Mucosa of descending colon (tissue), 3 donors: ENCODE results near the gene MRO. TPM values are rescaled to one million over a fixed set of nuclear protein-coding genes. Genes with fewer than 3 reads are reported as not detected.
"Not testable (repeated sequence)": the region's sequence is repeated elsewhere in the genome, so short reads cannot be mapped to it uniquely, and the experiment has no call there.

ENCODE experiments used
- ATAC-seq: fragments of 200-7000 bp; cut with Tn5 transposase; one replicate; pipeline ENCODE4 v1.9.1; 2020; ENCODE audit warnings: mild to moderate bottlenecking, moderate library complexity
- DNase-seq, 3 donors: peaks; one replicate each; pipeline ENCODE4 v3.0.0-alpha.2; 2020
- H3K36me3 ChIP-seq: fragments of 200-600 bp; one replicate; pipeline ENCODE4 v1.8.0; 2021; ENCODE audit warnings: low read depth, mild to moderate bottlenecking
- H3K4me1 ChIP-seq: fragments of 200-600 bp; one replicate; pipeline ENCODE4 v1.8.0; 2021; ENCODE audit warnings: low read depth, mild to moderate bottlenecking
- H3K4me3 ChIP-seq: fragments of 200-600 bp; one replicate; pipeline ENCODE4 v1.8.0; 2021; ENCODE audit warnings: mild to moderate bottlenecking
- H3K9me3 ChIP-seq: fragments of 200-600 bp; one replicate; pipeline ENCODE4 v1.8.0; 2021; ENCODE audit warnings: mild to moderate bottlenecking
- intact Hi-C, 2 donors: fragments of 100-400 bp; cut with DNase I in 1 of 2; cut with micrococcal nuclease in 1 of 2; formaldehyde crosslinking; loops; one replicate each; pipeline versions ENCODE4 v1.11.0 to v1.11.1; 2022; cut with DNase I, micrococcal nuclease
- total RNA-seq, 3 donors: library from RNA; stranded (reverse); fragmentation: NEBNext Ultra II Directional in 2 of 3; extraction: Animal tissue kit (Norgen Biotek cat#: 25700) in 2 of 3; gene quantifications; one replicate each; pipeline versions ENCODE4 v1.2.1 to v1.2.4, GENCODE V29; 2021 to 2023
- TF ChIP-seq, protein P1 (sequence below): fragments of 200-600 bp; IDR thresholded peaks from one replicate; pipeline ENCODE4 v1.8.0; 2022; ENCODE audit warnings: antibody characterized with exemption, mild to moderate bottlenecking
- donor health status: DM: no; HTN: no; CAD: no; lungs with moderate emphysema.
- donor health status: DM: no; HTN: no; CAD: no.
- donor health status: DM: no; HTN: yes; CAD: no.

Gene MRO
- total RNA-seq, 3 donors from 2014 or later: 0.23 to 0.48 (median 0.28) TPM

DNA sequence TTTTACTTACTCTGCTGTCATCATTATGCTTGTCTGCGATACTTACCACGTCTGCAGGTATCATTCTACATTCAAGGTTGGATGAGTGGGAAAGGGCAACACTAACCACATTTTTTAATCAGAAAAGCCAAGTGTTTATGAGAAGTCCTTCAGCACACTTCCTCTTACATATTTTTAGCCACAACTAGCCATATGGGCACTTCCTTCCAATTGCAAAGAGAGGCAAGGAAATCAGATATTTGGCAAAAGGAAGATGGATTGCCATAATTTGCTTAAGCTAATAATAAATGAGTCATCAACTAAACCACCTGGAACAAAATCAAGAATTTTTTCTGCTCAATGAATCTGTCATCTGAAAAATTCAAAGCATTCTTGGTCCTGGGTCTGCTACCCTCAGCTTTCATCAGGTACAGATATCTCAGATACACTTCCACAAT, 16.7 kb upstream of the MRO start:
- no peaks in the 10 kb centered on the region for H3K4me1 ChIP-seq
- no peaks in the 10 kb centered on the region for H3K36me3 ChIP-seq
- DNase-seq (no peak), ATAC-seq (peak; percentile 51)
- TF ChIP-seq, protein P1, sequence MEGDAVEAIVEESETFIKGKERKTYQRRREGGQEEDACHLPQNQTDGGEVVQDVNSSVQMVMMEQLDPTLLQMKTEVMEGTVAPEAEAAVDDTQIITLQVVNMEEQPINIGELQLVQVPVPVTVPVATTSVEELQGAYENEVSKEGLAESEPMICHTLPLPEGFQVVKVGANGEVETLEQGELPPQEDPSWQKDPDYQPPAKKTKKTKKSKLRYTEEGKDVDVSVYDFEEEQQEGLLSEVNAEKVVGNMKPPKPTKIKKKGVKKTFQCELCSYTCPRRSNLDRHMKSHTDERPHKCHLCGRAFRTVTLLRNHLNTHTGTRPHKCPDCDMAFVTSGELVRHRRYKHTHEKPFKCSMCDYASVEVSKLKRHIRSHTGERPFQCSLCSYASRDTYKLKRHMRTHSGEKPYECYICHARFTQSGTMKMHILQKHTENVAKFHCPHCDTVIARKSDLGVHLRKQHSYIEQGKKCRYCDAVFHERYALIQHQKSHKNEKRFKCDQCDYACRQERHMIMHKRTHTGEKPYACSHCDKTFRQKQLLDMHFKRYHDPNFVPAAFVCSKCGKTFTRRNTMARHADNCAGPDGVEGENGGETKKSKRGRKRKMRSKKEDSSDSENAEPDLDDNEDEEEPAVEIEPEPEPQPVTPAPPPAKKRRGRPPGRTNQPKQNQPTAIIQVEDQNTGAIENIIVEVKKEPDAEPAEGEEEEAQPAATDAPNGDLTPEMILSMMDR: no peak
- H3K9me3 ChIP-seq: no peaks in the 10 kb centered on the region
- intact Hi-C loops: no loop called here
- H3K4me3 ChIP-seq: no peak overlapping the region

DNA sequence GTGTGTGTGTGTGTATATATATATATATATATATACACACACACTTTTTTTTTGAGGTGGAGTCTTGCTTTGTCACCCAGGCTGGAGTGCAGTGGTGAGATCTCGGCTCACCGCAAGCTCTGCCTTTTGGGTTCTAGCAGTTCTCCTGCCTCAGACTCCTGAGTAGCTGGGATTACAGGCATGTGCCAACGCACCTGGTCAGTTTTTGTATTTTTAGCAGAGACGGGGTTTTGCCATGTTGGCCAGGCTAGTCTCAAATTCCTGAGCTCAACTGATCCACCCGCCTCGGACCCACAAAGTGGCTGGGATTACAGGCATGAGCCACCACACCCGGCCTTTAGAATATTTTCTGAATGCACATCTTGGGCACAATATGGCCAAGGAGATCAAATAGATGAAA, 13.7 kb upstream of the MRO start:
- intact Hi-C loops, H3K4me1 ChIP-seq, H3K9me3 ChIP-seq, ATAC-seq, DNase-seq, H3K4me3 ChIP-seq, H3K36me3 ChIP-seq: not testable (repeated sequence)

GRCh38 chr18:50832754-50833153, 12.9 kb upstream of the MRO start:
- H3K4me1 ChIP-seq: peaks cover 4% of the 10 kb centered on the region
- H3K4me3 ChIP-seq: no peak overlapping the region
- H3K9me3 ChIP-seq: no peaks in the 10 kb centered on the region
- no peak for DNase-seq
- intact Hi-C loops: no loop called here
- no peaks in the 10 kb centered on the region for H3K36me3 ChIP-seq
- TF ChIP-seq, protein P1: no peak
- no peak for ATAC-seq

- TF ChIP-seq, protein P1: no peak
- DNase-seq (no peak), ATAC-seq (peak; percentile 40)
- Histone ChIP-seq H3K4me1 (peaks cover 10% of the 10 kb centered on the region), H3K4me3 (no peak overlapping the region), H3K9me3 (no peaks in the 10 kb centered on the region), H3K36me3 (no peaks in the 10 kb centered on the region)
- intact Hi-C loops: no loop called here
Observed at GRCh38 chr18:50830544-50830943, 10.7 kb upstream of the MRO start.

DNA sequence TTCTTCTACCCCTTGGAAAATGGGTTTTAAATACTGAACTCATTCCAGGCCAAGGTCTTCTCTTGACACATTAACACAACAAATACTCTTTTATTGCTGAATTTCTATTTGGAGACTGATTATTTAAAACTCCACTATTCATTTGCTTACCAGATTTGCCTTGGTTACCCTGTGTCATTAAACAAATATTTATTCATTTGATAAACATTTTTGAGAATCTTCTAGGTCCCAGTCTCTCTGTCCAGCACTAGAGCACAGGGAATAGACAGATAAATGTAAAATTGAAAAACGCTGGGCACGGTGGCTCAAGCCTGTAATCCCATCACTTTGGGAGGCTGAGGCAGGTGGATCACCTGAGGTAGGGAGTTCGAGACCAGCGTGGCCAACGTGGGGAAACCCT, 9.8 kb upstream of the MRO start:
- H3K4me1 ChIP-seq: peaks cover 10% of the 10 kb centered on the region
- ATAC-seq (no peak), DNase-seq (no peak)
- H3K9me3 ChIP-seq: no peaks in the 10 kb centered on the region
- intact Hi-C loops: loop anchor here in 1 of 2 donors (5.0 kb wide), 1 partner anchor 223 kb away; no protein-coding TSS in a partner anchor
- TF ChIP-seq, protein P1: no peak
- no peak overlapping the region for H3K4me3 ChIP-seq
- H3K36me3 ChIP-seq: no peaks in the 10 kb centered on the region

DNA sequence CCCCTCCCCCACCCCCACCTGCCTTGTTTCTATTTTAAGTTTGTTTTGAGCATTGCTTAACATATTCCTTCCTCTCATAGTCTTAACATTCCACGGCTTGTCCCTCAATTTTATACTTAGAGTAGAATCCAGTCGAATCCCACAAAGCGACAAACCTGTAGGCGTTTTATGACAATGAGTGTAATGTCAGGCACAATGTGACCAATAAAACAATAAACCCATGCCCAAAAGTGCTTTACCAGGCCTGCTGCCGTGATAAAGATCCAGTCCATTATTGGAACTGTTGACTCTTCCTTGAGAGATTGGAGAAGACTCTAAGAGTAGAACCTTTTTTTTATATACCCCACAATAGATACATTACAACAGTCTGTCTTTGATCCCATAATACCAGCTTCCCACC, 6.2 kb upstream of the MRO start:
- DNase-seq: peak in 1 of 3 donors; percentile 39
- H3K4me3 ChIP-seq: no peak overlapping the region

More for the DNA sequence above, 6.2 kb upstream of the MRO start:
- intact Hi-C loops: loop anchor here in 1 of 2 donors (5.0 kb wide), 1 partner anchor 226 kb away; no protein-coding TSS in a partner anchor
- peak; percentile 91 for ATAC-seq
- peaks cover 10% of the 10 kb centered on the region for H3K4me1 ChIP-seq
- TF ChIP-seq, protein P1: no peak
- no peaks in the 10 kb centered on the region for H3K9me3 ChIP-seq
- H3K36me3 ChIP-seq: no peaks in the 10 kb centered on the region
